Measurements from ENCODE around the gene EPHX1.

- TF ChIP-seq CTCF (IDR thresholded peaks at IDR 0.05; ENCODE audit: low read depth, low read length): no peak
- no peak for TF ChIP-seq POLR2A (IDR thresholded peaks at IDR 0.05; ENCODE audit: extremely low read depth, insufficient read length)
- no peak for TF ChIP-seq MAX (IDR thresholded peaks at IDR 0.05; ENCODE audit: low read depth, low read length)
Observed at GRCh38 chr1:225767634-225768540, 42.0 kb upstream of the EPHX1 start.

Data from NB4 (cell line).